Retinal pigment epithelial cell (primary cell): Measurements from ENCODE around the gene PNPLA6.
A peak's percentile ranks its signal among the peaks of the same experiment; 100 is the strongest.

Source experiments
- DNase-seq: peaks from one replicate; pipeline ENCODE4 v3.0.0-alpha.2; 2010; ENCODE audit warnings: low read depth
- H3K4me3 ChIP-seq: 2 replicates; pipeline ENCODE4 v1.5.1; 2011; ENCODE audit warnings: mild to moderate bottlenecking, low read length, control low read depth, moderate library complexity
- TF ChIP-seq, protein P1 (sequence below): conservative IDR thresholded peaks from 2 replicates; pipeline ENCODE4 v1.5.1; 2011; ENCODE audit warnings: low read depth, low read length, control low read depth, inconsistent platforms

The PNPLA6 gene

DNA sequence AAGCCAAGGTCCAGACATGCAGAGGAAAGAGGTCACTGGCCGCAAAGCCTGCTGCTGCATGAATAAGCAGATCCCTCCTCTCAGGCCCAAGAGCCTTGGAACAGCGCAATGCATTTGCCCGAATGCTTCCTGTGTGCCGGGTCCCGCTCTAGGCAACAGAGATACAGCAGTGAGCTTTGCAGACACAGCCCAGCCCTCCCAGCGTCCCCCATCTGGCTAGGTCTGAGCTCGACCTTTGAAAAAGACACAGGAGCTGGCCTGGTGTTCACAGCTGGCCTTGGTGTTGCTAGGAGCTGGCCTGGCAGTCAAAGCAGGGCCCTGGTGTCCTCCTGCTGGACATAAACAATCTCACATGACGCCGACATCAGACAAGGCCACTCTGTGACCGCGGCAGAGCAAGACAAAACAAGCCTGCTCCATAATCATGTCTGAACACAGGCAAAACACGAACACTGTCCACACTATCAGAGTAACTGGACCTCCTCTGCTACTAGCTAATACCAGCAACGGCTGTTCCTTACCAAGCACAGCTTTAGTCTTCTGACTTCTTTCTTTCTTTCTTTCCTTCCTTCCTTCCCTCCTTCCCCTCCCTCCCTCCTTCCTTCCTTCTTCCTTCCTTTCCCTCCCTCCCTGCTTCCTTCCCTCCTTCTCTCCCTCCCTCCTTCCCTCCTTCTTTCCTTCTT lies 41.0 kb upstream of the PNPLA6 start:
- no peak for DNase-seq
- no peak overlapping the region for H3K4me3 ChIP-seq
- TF ChIP-seq, protein P1, sequence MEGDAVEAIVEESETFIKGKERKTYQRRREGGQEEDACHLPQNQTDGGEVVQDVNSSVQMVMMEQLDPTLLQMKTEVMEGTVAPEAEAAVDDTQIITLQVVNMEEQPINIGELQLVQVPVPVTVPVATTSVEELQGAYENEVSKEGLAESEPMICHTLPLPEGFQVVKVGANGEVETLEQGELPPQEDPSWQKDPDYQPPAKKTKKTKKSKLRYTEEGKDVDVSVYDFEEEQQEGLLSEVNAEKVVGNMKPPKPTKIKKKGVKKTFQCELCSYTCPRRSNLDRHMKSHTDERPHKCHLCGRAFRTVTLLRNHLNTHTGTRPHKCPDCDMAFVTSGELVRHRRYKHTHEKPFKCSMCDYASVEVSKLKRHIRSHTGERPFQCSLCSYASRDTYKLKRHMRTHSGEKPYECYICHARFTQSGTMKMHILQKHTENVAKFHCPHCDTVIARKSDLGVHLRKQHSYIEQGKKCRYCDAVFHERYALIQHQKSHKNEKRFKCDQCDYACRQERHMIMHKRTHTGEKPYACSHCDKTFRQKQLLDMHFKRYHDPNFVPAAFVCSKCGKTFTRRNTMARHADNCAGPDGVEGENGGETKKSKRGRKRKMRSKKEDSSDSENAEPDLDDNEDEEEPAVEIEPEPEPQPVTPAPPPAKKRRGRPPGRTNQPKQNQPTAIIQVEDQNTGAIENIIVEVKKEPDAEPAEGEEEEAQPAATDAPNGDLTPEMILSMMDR, result peak; percentile 7

DNA sequence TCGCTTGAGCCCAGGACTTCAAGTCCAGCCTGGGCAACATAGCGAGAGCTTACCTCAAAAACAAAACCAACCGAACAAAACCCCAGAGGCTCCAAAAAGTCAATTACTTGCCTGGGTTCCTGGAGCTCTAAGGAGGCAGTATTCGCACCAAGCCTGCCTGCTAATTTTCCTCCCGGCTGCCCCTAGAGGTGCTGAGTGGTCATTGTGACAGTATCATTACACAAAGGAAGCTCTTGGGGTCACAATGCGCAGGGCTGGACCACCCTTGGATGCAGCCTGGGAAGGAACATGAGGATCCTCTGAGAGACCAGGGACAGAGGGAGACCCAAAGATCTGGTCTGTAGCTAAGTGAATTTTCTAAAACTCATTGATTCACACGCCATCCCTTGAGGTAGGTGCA lies 38.2 kb upstream of the PNPLA6 start:
- DNase-seq, result no peak
- TF ChIP-seq, protein P1, result peak; percentile 56

DNA sequence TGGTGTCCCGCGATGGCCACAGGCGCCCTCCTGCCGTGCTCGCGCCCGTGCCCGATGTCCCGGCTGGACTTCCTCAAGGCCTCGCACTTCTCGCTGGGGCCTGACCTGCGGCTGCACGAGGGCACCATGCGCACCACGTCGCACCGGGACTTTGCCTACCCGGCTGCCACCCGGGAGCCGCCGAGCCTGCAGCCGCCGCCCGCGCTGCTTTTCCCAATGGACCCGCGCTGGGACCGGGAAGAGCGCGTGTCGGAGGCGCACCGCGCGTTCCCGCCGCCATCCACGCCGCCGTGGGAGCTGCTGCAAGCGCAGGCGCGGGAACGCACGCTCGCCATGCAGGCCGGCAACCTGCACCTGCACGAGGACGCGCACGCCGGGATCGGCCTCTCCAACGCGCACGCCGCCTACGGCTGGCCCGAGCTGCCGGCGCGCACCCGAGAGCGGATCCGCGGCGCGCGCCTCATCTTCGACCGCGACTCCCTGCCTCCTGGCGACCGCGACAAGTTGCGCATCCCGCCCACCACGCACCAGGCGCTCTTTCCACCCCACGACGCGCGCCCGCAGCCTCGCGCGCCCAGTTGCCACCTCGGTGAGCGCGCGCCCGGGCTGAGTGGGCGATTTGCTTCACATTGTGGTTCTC lies 34.6 kb upstream of the PNPLA6 start:
- TF ChIP-seq, protein P1, result no peak
- H3K4me3 ChIP-seq, result peak overlapping the region; percentile 28
- no peak for DNase-seq

More for the DNA sequence above, 38.2 kb upstream of the PNPLA6 start:
- H3K4me3 ChIP-seq, result no peak overlapping the region

DNA sequence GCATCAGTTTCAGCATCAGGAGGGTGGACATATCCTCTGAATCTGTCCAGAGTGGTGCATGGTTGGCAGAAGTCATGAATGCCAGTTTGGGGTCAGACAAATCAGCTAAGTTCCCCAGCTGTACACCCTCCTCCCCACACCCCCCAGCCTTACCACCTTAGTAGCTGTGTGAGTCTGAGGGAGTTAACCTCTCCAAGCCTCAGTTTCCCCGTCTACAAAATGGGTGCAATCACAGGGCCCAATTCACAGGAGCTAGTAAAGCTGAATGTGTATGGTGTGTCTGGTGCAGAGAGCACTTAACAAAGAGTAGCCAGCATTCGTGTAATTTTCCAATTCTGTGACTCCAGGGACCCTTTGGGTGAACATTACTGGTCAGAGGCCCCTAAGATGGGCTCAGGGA lies 33.0 kb upstream of the PNPLA6 start:
- no peak for DNase-seq
- H3K4me3 ChIP-seq, result no peak overlapping the region
- TF ChIP-seq, protein P1, result no peak

DNA sequence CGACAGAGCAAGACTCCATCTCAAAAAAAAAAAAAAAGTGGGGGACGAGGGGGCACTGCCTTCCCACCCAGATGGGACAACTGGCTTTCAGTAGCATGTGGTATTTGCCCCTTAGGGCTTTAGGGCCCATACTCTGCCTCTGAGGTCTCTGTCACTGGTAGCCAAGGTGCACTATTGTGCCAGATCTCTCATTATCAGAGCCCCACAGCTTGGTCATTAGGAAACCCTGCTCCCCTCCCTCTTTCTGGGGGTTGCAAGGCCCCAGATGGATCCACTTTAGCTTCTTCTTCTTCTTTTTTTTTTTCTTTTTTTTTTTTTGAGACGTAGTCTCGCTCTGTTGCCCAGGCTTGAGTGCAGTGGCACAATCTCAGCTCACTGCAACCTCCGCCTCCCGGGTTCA lies 30.8 kb upstream of the PNPLA6 start:
- no peak overlapping the region for H3K4me3 ChIP-seq
- no peak for DNase-seq
- TF ChIP-seq, protein P1, result no peak

DNA sequence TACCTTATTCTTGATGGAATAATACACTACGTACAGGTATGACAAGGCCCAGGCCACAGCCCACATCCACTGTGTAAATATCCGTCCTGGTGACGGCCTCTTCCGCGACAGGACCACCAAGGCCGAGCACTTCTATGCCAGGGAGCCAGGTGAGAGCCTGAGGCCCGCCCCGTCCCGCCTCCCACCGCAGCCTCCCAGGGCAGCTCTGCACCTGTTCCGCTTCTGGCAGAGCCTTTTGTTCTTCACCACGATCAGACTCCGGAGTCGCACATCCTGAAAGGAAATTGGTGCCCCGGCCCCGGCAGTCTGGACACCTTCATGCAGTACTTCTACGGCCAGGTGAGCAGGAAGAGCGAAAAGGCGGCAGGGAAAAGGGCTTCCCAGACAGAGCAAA lies 30.2 kb upstream of the PNPLA6 start:
- DNase-seq, result no peak
- H3K4me3 ChIP-seq, result no peak overlapping the region
- TF ChIP-seq, protein P1, result no peak
